ENCODE data around the gene GCN1.

GRCh38 chr12:120211904-120212283, 17.4 kb upstream of the GCN1 start:
- no peak for TF ChIP-seq RNF2 (IDR thresholded peaks at IDR 0.05; ENCODE audit: borderline replicate concordance, low read depth)
- TF ChIP-seq, protein P1, sequence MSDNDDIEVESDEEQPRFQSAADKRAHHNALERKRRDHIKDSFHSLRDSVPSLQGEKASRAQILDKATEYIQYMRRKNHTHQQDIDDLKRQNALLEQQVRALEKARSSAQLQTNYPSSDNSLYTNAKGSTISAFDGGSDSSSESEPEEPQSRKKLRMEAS (IDR thresholded peaks at IDR 0.05), result no peak
- no peak for TF ChIP-seq POLR2AphosphoS2 (conservative IDR thresholded peaks at IDR 0.05; ENCODE audit: low read length)
- TF ChIP-seq POLR2A (IDR thresholded peaks at IDR 0.05; ENCODE audit: low read length), result no peak
